HG03025 (cell line): ENCODE measurements around the gene GSG1L.

ENCODE experiments used
- ATAC-seq: cut with Tn5 transposase; IDR thresholded peaks from one replicate; pipeline ENCODE4 v1.9.1; 2021; ENCODE audit warnings: mild to moderate bottlenecking, moderate library complexity; ENCODE audit not compliant: unreplicated experiment, low FRiP score

Gene GSG1L

GRCh38 chr16:28033870-28034269, 29.6 kb downstream of the GSG1L start:
- ATAC-seq = no peak

DNA sequence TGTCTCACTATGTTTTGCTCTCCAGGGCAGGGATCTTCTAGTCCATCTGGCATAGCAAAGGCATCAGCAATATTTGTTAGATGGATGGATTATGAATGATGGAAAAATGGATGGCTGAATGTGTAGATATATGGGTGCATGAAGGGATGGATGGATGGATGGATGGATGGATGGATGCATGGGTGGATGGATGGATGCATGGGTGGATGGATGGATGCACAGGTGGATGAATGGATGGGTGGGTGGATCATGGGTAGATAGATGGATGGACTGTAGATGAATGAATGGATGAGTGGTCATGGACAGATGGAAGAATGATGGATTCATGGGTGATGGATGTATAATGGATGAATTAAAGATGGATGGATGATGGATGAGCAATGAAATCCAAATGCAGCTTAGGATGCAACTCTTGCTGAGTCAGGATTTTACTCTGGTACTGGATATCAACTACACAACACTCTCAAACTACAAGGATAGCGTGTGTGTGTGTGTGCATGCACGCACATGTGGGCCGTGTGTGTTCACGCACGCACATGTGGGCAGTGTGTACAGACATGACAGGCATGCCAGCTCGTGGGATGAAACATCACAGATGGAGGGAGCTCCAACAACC, 34.0 kb downstream of the GSG1L start:
- no peak for ATAC-seq

GRCh38 chr16:28027055-28027454, 36.5 kb downstream of the GSG1L start:
- no peak for ATAC-seq

DNA sequence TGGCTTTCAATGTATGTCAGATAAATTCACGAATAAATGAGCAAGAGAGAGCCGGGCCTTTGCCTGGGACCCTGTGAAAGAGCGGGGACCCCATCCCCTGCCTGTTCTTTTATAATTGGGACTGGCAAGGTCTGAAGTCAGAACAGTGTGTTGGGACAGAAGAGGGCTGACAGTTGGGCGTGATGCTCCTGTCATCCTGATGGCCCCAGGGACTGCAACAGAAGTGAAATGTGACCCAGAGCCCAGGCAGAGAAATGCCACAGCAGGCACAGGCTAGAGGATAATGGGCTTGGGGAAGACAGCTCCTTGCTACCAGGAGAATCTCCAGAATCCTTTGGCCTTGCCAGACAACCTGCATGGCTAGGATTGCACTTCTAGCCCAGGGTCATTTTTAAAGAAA, 37.9 kb downstream of the GSG1L start:
- ATAC-seq = no peak

GRCh38 chr16:28019218-28019617, 44.3 kb downstream of the GSG1L start:
- no peak for ATAC-seq

DNA sequence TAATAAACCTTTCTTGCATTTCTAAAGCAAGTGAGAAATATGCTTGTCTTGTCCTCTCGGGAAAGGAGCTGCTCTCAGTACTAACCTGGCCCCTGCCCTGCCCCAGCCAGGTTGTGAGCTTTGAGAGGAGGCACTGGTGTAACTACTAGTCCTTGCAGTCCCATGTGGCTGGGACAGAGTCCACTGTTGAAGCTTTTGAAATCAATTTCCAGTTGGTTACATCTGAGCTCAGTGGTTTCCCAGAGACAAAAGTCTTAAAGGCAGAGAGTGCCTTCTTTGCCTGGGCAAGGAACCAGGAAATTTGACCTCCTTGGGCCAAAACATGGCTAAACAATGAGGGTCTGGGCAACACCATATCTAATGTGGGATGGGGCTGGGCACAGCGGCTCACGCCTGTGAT, 48.7 kb downstream of the GSG1L start:
- ATAC-seq = no peak

- ATAC-seq = no peak
These were observed 49.6 kb downstream of the GSG1L start for GRCh38 chr16:28013878-28014277.

GRCh38 chr16:28013392-28013791, 50.1 kb downstream of the GSG1L start:
- ATAC-seq = no peak

DNA sequence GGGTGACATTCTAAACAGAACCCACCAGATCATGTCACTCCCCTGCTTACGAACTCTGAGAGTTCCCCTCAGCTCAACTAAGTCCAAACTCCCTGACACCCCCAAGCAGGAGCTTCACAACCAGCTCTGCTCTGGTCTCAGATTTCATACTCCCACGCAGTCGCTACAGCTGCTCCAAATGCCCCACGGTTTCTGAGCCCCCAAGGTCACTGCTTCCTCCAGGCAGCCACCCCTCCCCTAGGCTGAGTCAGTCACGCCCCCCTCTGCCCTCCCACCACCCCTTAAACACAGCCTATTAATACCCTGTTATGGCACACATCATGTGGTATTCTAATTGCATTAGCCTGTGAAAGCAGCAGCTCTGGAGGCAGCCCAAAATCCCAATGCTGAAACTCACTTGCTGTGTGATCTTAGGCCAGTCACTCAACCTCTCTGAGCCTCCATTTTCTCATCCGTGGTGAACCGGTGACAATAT, 51.5 kb downstream of the GSG1L start:
- no peak for ATAC-seq

DNA sequence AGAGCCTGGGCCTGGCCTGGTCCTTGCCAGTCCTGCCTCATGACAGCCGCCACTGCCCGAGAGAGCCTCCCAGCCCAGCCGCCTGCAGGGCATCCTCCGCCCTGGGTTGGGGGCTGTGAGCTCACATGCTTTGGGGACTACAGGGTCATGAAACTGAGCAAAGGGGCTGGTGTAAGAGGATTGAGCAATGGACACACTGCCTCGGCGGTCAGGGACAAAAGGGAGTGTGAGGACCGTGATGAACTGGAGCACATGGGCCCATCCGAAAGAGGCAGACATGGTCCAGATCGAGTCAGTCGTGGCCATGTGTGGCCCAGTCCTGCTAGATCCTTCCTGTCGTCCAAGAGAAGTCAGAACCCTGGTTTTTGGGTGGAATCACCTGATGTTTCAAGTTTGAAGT, 52.3 kb downstream of the GSG1L start:
- no peak for ATAC-seq

GRCh38 chr16:28010671-28011070, 52.8 kb downstream of the GSG1L start:
- ATAC-seq = no peak

GRCh38 chr16:28009586-28010373, 53.7 kb downstream of the GSG1L start:
- ATAC-seq = no peak

DNA sequence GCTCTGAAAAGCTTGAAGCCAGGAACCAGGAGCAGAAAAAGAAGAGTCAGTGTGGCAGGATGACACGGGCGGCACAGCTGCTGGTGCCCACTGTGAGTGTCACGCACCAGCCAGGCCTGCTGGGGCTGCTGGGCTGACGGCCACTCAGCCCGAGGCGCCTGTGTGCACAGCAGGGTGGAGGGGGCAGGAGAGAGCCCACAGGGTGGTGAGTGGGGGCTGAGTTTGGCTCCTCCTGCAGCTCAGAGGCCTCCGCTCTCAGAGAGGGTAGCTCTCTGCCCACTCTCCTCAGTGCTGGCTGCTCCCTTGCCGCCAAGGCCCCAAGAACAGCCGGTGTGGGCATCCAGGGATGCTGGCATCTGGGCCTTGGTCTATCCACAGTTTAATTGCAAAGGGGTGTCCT, 59.6 kb downstream of the GSG1L start:
- ATAC-seq = no peak

DNA sequence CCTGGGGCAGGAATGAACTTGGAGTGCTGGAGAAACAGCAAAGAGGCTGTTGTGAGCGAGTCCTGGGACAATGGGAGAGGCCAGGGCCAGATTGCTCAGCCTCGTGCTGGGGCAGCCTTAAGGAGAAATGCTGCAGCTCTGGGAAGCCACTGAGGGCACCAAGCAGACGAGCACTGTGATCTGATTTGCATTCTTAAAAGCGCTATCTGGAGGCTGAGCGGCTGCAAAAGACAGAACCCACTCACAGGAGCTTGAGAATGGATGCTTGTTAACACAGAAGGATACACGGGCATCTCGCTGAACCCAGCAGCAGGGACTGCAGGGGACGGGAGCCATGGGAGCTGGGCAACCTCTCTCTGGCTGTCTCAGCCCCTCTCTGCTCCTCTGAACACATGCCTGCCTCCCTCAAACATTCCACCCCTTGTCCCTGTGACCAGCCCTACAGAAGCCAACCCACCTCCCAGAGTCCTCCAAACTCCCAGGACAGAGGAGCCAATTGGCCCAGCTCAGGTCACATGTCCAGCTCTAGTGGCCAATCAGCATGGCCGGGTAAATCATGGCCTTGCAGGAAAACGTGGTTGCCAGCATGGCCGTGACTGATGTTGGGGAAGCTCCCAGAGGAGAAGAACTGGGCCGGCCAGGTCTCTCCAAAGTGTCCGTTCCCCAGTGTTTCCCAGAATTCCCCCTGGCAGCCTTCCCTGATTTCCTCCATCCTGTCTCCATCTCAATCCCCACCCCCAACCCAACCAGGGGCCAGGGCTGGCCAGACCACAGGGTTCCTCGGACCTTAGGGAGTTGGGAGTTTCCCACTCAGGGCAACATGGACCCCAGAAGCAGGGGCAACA, 60.3 kb downstream of the GSG1L start:
- ATAC-seq = no peak

- no peak for ATAC-seq
These were observed 61.9 kb downstream of the GSG1L start for GRCh38 chr16:28001642-28002041.

- ATAC-seq = no peak
These were observed 62.3 kb downstream of the GSG1L start for GRCh38 chr16:28001184-28001583.

GRCh38 chr16:28000314-28001169, 63.0 kb downstream of the GSG1L start:
- no peak for ATAC-seq

GRCh38 chr16:27999687-28000086, 63.8 kb downstream of the GSG1L start:
- ATAC-seq = no peak

- no peak for ATAC-seq
These were observed 68.1 kb downstream of the GSG1L start for GRCh38 chr16:27995378-27995777.

DNA sequence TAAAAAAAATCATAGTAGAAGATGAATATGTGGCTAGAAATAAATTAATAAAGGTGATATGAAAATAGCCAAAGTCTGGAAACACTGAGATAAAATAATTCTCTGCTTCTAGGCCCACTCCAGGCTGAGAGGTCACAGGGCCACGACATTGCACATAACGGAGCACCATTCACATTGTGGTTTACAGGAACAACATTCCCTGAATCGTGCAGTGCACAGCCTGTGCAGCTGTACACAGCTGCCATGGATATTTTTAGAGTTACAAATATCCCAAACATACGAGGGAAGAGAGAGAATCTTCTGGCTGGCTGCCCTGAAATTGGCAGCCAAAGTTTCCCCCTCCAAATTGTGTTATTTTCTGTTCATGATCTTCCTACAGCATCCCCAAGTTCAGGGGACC, 68.8 kb downstream of the GSG1L start:
- ATAC-seq = no peak
